ENCODE data around the gene OSTM1. TPM values are rescaled to one million over a fixed set of nuclear protein-coding genes. Genes with fewer than 3 reads are reported as not detected.

Gene OSTM1
- total RNA-seq, 2 donors from 2014 or later = 44.6 to 73.1 TPM

GRCh38 chr6:108120311-108120710 lies 45.8 kb upstream of the OSTM1 start:
- Histone ChIP-seq H3K4me3 (no peak overlapping the region), H3K27me3 (replicated peaks; ENCODE audit: insufficient read depth) (peaks cover 20% of the 10 kb centered on the region), H3K36me3 (no peaks in the 10 kb centered on the region), H3K27ac (no peak overlapping the region), H3K9me3 (no peaks in the 10 kb centered on the region), H3K4me1 (replicated peaks) (no peaks in the 10 kb centered on the region)
- TF ChIP-seq POLR2AphosphoS5 (IDR thresholded peaks at IDR 0.05) = no peak
- no peak for TF ChIP-seq POLR2A (IDR thresholded peaks at IDR 0.05)
- TF ChIP-seq CTCF (IDR thresholded peaks at IDR 0.05) = no peak
- no peak for DNase-seq (ENCODE audit: low spot score)
- WGBS = 82% methylated on average over 12 of the region's 12 CpGs
- intact Hi-C loops (cut with DNase I) = no loop called here

- 60% methylated on average over 18 of the region's 24 CpGs for WGBS
- Histone ChIP-seq H3K4me1 (replicated peaks) (peaks cover 1% of the 10 kb centered on the region), H3K4me3 (no peak overlapping the region), H3K9me3 (no peaks in the 10 kb centered on the region), H3K27me3 (replicated peaks; ENCODE audit: insufficient read depth) (peaks cover 20% of the 10 kb centered on the region), H3K36me3 (no peaks in the 10 kb centered on the region), H3K27ac (no peak overlapping the region)
- TF ChIP-seq POLR2AphosphoS5 (IDR thresholded peaks at IDR 0.05) (no peak), POLR2A (IDR thresholded peaks at IDR 0.05) (no peak), CTCF (IDR thresholded peaks at IDR 0.05) (no peak)
- DNase-seq (ENCODE audit: low spot score) = no peak
- intact Hi-C loops (cut with DNase I) = loop anchor here (10.0 kb wide), 1 partner anchor 375 kb away; no protein-coding TSS in a partner anchor
Observed at GRCh38 chr6:108119769-108120141, 45.2 kb upstream of the OSTM1 start.

- intact Hi-C loops (cut with DNase I) = loop anchor here (10.0 kb wide), 1 partner anchor 376 kb away; no protein-coding TSS in a partner anchor
- peaks cover 20% of the 10 kb centered on the region for H3K27me3 ChIP-seq (replicated peaks; ENCODE audit: insufficient read depth)
- no peaks in the 10 kb centered on the region for H3K36me3 ChIP-seq
- H3K9me3 ChIP-seq = no peaks in the 10 kb centered on the region
- TF ChIP-seq POLR2AphosphoS5 (IDR thresholded peaks at IDR 0.05) (peak; percentile 11), CTCF (IDR thresholded peaks at IDR 0.05) (no peak)
- H3K27ac ChIP-seq = no peak overlapping the region
- peak overlapping the region in 1 of 2 donors; percentile 0 for H3K4me3 ChIP-seq
- no peak for DNase-seq (ENCODE audit: low spot score)
- H3K4me1 ChIP-seq (replicated peaks) = peaks cover 2% of the 10 kb centered on the region
- WGBS = 8% methylated on average over 67 of the region's 67 CpGs
Observed at GRCh38 chr6:108118810-108119768, 44.5 kb upstream of the OSTM1 start.

GRCh38 chr6:108118359-108118724 lies 43.8 kb upstream of the OSTM1 start:
- intact Hi-C loops (cut with DNase I) = loop anchor here (10.0 kb wide), 1 partner anchor 376 kb away; no protein-coding TSS in a partner anchor
- WGBS = 3% methylated on average over 45 of the region's 45 CpGs
- Histone ChIP-seq H3K4me1 (replicated peaks) (peaks cover 2% of the 10 kb centered on the region), H3K27me3 (replicated peaks; ENCODE audit: insufficient read depth) (peaks cover 21% of the 10 kb centered on the region), H3K27ac (no peak overlapping the region), H3K36me3 (no peaks in the 10 kb centered on the region), H3K9me3 (no peaks in the 10 kb centered on the region), H3K4me3 (peak overlapping the region; percentile 35 to 40)
- no peak for DNase-seq (ENCODE audit: low spot score)
- TF ChIP-seq POLR2A (IDR thresholded peaks at IDR 0.05) (no peak), POLR2AphosphoS5 (IDR thresholded peaks at IDR 0.05) (no peak), CTCF (IDR thresholded peaks at IDR 0.05) (no peak)

Data from prostate gland (tissue), 2 donors.